Vagina (tissue), 2 donors: ENCODE measurements around the gene GPANK1. TPM values are rescaled to one million over a fixed set of nuclear protein-coding genes. Genes with fewer than 3 reads are reported as not detected.

ENCODE experiments used
- DNase-seq, 2 donors: peaks; one replicate each; pipeline ENCODE4 v3.0.0-alpha.2; 2017; ENCODE audit errors: extremely low spot score in 2 of 2
- H3K27ac ChIP-seq: fragments of 200-600 bp; sonication (generic); one replicate; pipeline ENCODE4 v1.5.1; 2019
- H3K27me3 ChIP-seq: fragments of 200-600 bp; sonication (generic); one replicate; pipeline ENCODE4 v1.5.1; 2019
- H3K36me3 ChIP-seq, 2 donors: fragments of 200-600 bp; sonication (generic); one replicate each; pipeline ENCODE4 v1.5.1; 2017 to 2019
- H3K4me1 ChIP-seq: fragments of 200-600 bp; sonication (generic); one replicate; pipeline ENCODE4 v1.5.1; 2019
- H3K4me3 ChIP-seq, 2 donors: fragments of 200-600 bp; sonication (generic); 1 replicate in 1 of 2; 2 replicates in 1 of 2; pipeline ENCODE4 v1.5.1; 2016 to 2019
- H3K9me3 ChIP-seq: fragments of 200-600 bp; sonication (generic); one replicate; pipeline ENCODE4 v1.5.1; 2019
- CTCF ChIP-seq, 3 experiments: fragments of 450-650 bp in 2 of 3; fragments of 200-600 bp in 1 of 3; sonication (generic) in 1 of 3; IDR thresholded peaks; one replicate each; pipeline ENCODE4 v1.5.1; 2017 to 2019; ENCODE audit warnings: antibody characterized with exemption in 3 of 3, mild to moderate bottlenecking in 2 of 3, moderate library complexity in 2 of 3
- POLR2A ChIP-seq, 2 donors: fragments of 450-650 bp; IDR thresholded peaks; one replicate each; pipeline ENCODE4 v1.6.1; 2017; ENCODE audit warnings: antibody characterized with exemption in 2 of 2, mild to moderate bottlenecking in 2 of 2, moderate library complexity in 2 of 2
- POLR2AphosphoS5 ChIP-seq, 2 donors: sonication (generic); formaldehyde crosslinking; IDR thresholded peaks; one replicate each; pipeline ENCODE4 v1.9.0; 2017; ENCODE audit warnings: antibody characterized with exemption in 2 of 2, mild to moderate bottlenecking in 2 of 2, low read depth in 1 of 2; ENCODE audit not compliant: insufficient read depth in 1 of 2
- intact Hi-C: fragments of 100-400 bp; cut with DNase I; formaldehyde crosslinking; loops from one replicate; pipeline ENCODE4 v1.15.1; 2023
- total RNA-seq: library from RNA; depleted of rRNA; stranded (reverse); fragments of >200 nt; gene quantifications from one replicate; pipeline ENCODE4 v1.2.3, GENCODE V29; 2016

Gene GPANK1
- total RNA-seq, 1 donor from 2014 or later = 16.9 TPM

DNA sequence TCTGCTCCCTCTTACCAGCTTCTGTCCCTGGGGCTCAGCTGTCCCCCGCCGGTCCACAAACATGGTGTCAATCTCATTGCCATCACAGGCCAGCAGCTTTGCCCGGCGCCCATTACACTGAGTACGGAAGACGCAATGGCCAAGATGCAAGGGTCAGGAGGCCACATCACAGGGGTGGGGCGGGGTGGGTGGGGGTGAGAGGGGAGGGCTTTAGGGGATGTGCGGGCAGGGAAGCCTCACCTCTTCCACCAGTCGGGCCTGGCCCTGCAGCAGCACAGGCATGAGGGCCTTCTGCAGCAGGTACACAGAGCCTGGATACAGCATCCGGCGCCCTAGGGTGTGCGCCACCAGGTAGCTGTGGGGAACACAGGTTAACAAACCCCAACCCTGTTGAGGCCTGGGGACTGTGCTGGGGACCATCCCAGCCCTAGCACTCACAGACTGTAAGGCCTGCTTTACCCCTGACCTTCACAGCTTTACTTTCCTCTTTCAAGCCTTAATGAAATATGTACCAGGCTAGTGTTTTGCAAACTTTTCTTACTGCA, 26.8 kb upstream of the GPANK1 start:
- intact Hi-C loops = no loop called here
- no peaks in the 10 kb centered on the region for H3K27me3 ChIP-seq
- peaks cover 0 to 95% of the 10 kb centered on the region in 2 donors for H3K36me3 ChIP-seq
- H3K27ac ChIP-seq = no peak overlapping the region
- TF ChIP-seq POLR2AphosphoS5 (IDR thresholded peaks at IDR 0.05; ENCODE audit: insufficient read depth in 1 of 2, low read depth in 1 of 2) (no peak), CTCF (IDR thresholded peaks at IDR 0.05) (no peak), POLR2A (IDR thresholded peaks at IDR 0.05) (no peak)
- no peak for DNase-seq
- no peaks in the 10 kb centered on the region for H3K9me3 ChIP-seq
- no peak overlapping the region for H3K4me3 ChIP-seq
- H3K4me1 ChIP-seq = no peaks in the 10 kb centered on the region

- peaks cover 0 to 91% of the 10 kb centered on the region in 2 donors for H3K36me3 ChIP-seq
- TF ChIP-seq POLR2AphosphoS5 (IDR thresholded peaks at IDR 0.05; ENCODE audit: insufficient read depth in 1 of 2, low read depth in 1 of 2) (no peak), POLR2A (IDR thresholded peaks at IDR 0.05) (no peak), CTCF (IDR thresholded peaks at IDR 0.05) (no peak)
- no peak overlapping the region for H3K27ac ChIP-seq
- H3K27me3 ChIP-seq = no peaks in the 10 kb centered on the region
- H3K4me3 ChIP-seq = no peak overlapping the region
- DNase-seq = no peak
- intact Hi-C loops = no loop called here
- H3K9me3 ChIP-seq = no peaks in the 10 kb centered on the region
- no peaks in the 10 kb centered on the region for H3K4me1 ChIP-seq
These were observed 26.3 kb upstream of the GPANK1 start for GRCh38 chr6:31691078-31691463.

DNA sequence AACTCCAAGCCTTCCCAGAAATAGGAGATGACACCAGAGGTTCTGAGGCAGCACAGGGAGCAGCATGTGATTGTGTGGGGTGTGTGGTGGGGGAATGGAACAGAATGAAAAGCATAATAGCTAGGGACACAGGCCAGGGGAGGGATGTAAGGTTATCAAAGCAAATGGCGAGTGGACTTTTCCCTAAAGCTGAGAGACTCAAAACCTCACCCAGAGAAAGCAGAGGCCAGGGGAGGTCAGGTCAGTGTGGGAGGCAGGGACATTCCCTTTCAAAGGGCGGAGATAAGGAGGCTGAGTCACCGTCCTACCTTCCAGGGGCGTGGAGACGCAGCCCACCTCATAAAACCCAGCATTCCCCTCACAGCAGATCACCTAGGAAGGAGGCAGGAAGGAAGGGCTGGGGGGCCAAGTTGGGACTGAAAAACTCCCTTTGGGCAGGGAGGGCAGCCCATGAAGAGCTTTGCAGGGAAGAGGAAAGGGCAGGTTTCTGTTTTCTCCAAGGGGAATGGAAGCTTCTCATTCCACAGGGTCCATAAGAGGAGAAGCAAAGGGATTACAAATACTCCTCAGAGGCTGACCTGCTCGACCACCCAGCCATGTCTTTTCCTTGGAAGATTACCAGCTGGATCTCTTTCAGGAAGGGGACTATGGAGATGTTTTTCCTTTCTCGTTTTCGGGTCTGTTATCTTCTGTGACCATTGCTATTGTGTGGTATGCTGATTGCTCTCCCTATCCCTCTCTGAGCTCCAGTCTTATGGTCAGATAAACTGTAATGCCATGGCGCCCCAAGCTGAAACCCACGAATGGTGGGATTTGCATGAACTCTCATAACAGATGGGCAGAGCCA, 25.7 kb upstream of the GPANK1 start:
- no peaks in the 10 kb centered on the region for H3K4me1 ChIP-seq
- no peak for DNase-seq
- H3K27ac ChIP-seq = no peak overlapping the region
- TF ChIP-seq CTCF (IDR thresholded peaks at IDR 0.05) (no peak), POLR2A (IDR thresholded peaks at IDR 0.05) (no peak), POLR2AphosphoS5 (IDR thresholded peaks at IDR 0.05; ENCODE audit: insufficient read depth in 1 of 2, low read depth in 1 of 2) (no peak)
- H3K27me3 ChIP-seq = no peaks in the 10 kb centered on the region
- no peaks in the 10 kb centered on the region for H3K9me3 ChIP-seq
- intact Hi-C loops = no loop called here
- no peak overlapping the region for H3K4me3 ChIP-seq
- peaks cover 0 to 85% of the 10 kb centered on the region in 2 donors for H3K36me3 ChIP-seq

- no peak for DNase-seq
- H3K36me3 ChIP-seq = peaks cover 0 to 75% of the 10 kb centered on the region in 2 donors
- H3K27me3 ChIP-seq = no peaks in the 10 kb centered on the region
- no peak for TF ChIP-seq POLR2AphosphoS5 (IDR thresholded peaks at IDR 0.05; ENCODE audit: insufficient read depth in 1 of 2, low read depth in 1 of 2)
- H3K27ac ChIP-seq = no peak overlapping the region
- intact Hi-C loops = loop anchor here (10.0 kb wide), 1 partner anchor 45 kb away; the partner anchor contains the start of gene CLIC1
- no peaks in the 10 kb centered on the region for H3K9me3 ChIP-seq
- H3K4me1 ChIP-seq = no peaks in the 10 kb centered on the region
- no peak overlapping the region for H3K4me3 ChIP-seq
These were observed 24.7 kb upstream of the GPANK1 start for GRCh38 chr6:31689249-31690110.
